HCT116 (cell line): Measurements from ENCODE around the gene USP48. TPM values are rescaled to one million over a fixed set of nuclear protein-coding genes. Genes with fewer than 3 reads are reported as not detected.

ENCODE experiments used
- ATAC-seq: fragments of 200-7000 bp; cut with Tn5 transposase; 2 replicates; pipeline ENCODE4 v1.9.1; 2020; ENCODE audit warnings: mild to moderate bottlenecking, moderate library complexity
- BruUV-seq: library from RNA; stranded (reverse); fragments of 400-500 nt; replicated peaks from 2 replicates; lab custom pipeline; 2021; lab: Mats Ljungman, UMichigan
- CTCF ChIA-PET: fragments of 300-600 bp; sonication (Branson Sonifier 250); formaldehyde crosslinking; loops from one replicate; lab custom pipeline; 2021; ENCODE audit warnings: antibody characterized with exemption; lab: Charles Lee
- POLR2A ChIA-PET: fragments of 300-600, 350-600 bp; sonication (Branson Sonifier 250); formaldehyde crosslinking; loops from one replicate; lab custom pipeline; 2021; ENCODE audit warnings: antibody characterized with exemption; lab: Charles Lee
- RAD21 ChIA-PET, 2 experiments: fragments of 300-600 bp; sonication (Branson Sonifier 250); formaldehyde crosslinking; loops; one replicate each; lab custom pipeline; 2023; ENCODE audit warnings: low total read pairs in 2 of 2; ENCODE audit not compliant: uncharacterized antibody in 2 of 2, unreplicated experiment in 2 of 2, low non-redundant PET in 1 of 2; lab: Charles Lee
- DNase-seq: peaks from one replicate; pipeline ENCODE4 v3.0.0-alpha.2; 2010; ENCODE audit warnings: low read depth, low spot score
- H2AFZ ChIP-seq: fragments of 200-600 bp; shearing (Covaris generic), sonication (generic); 2 replicates; pipeline ENCODE4 v1.6.1; 2017; ENCODE audit warnings: low read depth, mixed run types, mixed read lengths, antibody characterized with exemption, low read length; ENCODE audit not compliant: poor library complexity, severe bottlenecking
- H3K27ac ChIP-seq: 2 replicates; pipeline ENCODE4 v1.5.1; 2012; ENCODE audit warnings: low read depth, low read length
- H3K27me3 ChIP-seq: fragments of 200-600 bp; sonication (generic); 2 replicates; pipeline ENCODE4 v1.6.1; 2016; ENCODE audit warnings: mixed run types, low read length, mixed read lengths; ENCODE audit not compliant: insufficient read depth
- H3K36me3 ChIP-seq, 2 experiments: fragments of 200-500 bp in 1 of 2; fragments of 200-600 bp in 1 of 2; sonication (Bioruptor generic) in 1 of 2; sonication (generic) in 1 of 2; 2 replicates each; pipeline versions ENCODE4 v1.5.1 to v1.6.1; 2014 to 2016; ENCODE audit warnings: low read length in 2 of 2, inconsistent platforms in 1 of 2, mixed read lengths in 1 of 2, mixed run types in 1 of 2; ENCODE audit not compliant: insufficient read depth in 2 of 2, control insufficient read depth in 1 of 2
- H3K4me1 ChIP-seq, 2 experiments: fragments of 200-600 bp in 1 of 2; sonication (generic) in 1 of 2; 2 replicates each; pipeline versions ENCODE4 v1.5.1 to v1.6.1; 2012 to 2017; ENCODE audit warnings: low read length in 2 of 2, inconsistent platforms in 1 of 2, mild to moderate bottlenecking in 1 of 2, mixed read lengths in 1 of 2, mixed run types in 1 of 2, moderate library complexity in 1 of 2; ENCODE audit not compliant: insufficient read depth in 2 of 2, control insufficient read depth in 1 of 2
- H3K4me2 ChIP-seq: fragments of 200-600 bp; sonication (generic); 2 replicates; pipeline ENCODE4 v1.6.1; 2017; ENCODE audit warnings: mixed run types, low read length, mixed read lengths
- H3K4me3 ChIP-seq, 2 experiments: fragments of 200-600 bp in 1 of 2; sonication (generic) in 1 of 2; replicated peaks in 1 of 2; 2 replicates each; pipeline ENCODE4 v1.5.1; 2011 to 2016; ENCODE audit warnings: low read length in 2 of 2, control low read depth in 1 of 2, low read depth in 1 of 2, mild to moderate bottlenecking in 1 of 2, mixed read lengths in 1 of 2, mixed run types in 1 of 2
- H3K79me2 ChIP-seq: fragments of 200-600 bp; sonication (generic); 2 replicates; pipeline ENCODE4 v1.6.1; 2017; ENCODE audit warnings: mild to moderate bottlenecking, mixed run types, low read length, moderate library complexity, mixed read lengths; ENCODE audit not compliant: insufficient read depth
- H3K9ac ChIP-seq: fragments of 200-600 bp; sonication (generic); 2 replicates; pipeline ENCODE4 v1.6.1; 2016; ENCODE audit warnings: low read length, mixed read lengths
- H3K9me2 ChIP-seq: fragments of 200-600 bp; sonication (generic), shearing (Covaris generic); 2 replicates; pipeline ENCODE4 v1.6.1; 2017; ENCODE audit warnings: mixed run types, mild to moderate bottlenecking, moderate library complexity; ENCODE audit not compliant: insufficient read depth
- H3K9me3 ChIP-seq, 2 experiments: fragments of 200-500 bp in 1 of 2; fragments of 200-600 bp in 1 of 2; sonication (Bioruptor generic) in 1 of 2; sonication (generic) in 1 of 2; 2 replicates each; pipeline ENCODE4 v1.6.1; 2014 to 2017; ENCODE audit warnings: low read length in 2 of 2, mixed read lengths in 2 of 2, inconsistent platforms in 1 of 2, low read depth in 1 of 2, mild to moderate bottlenecking in 1 of 2, mixed run types in 1 of 2, moderate library complexity in 1 of 2; ENCODE audit not compliant: control insufficient read depth in 1 of 2, insufficient read depth in 1 of 2
- H4K20me1 ChIP-seq: fragments of 200-600 bp; sonication (generic), shearing (Covaris generic); 2 replicates; pipeline ENCODE4 v1.6.1; 2017; ENCODE audit warnings: mixed run types, mild to moderate bottlenecking, moderate library complexity; ENCODE audit not compliant: insufficient read depth
- ELF1 ChIP-seq: IDR thresholded peaks from 2 replicates; pipeline ENCODE4 v1.6.1; 2012; ENCODE audit warnings: low read depth, borderline replicate concordance
- FOSL1 ChIP-seq: IDR thresholded peaks from 2 replicates; pipeline ENCODE4 v1.6.1; 2012; ENCODE audit warnings: low read depth
- intact Hi-C: fragments of 100-400 bp; cut with micrococcal nuclease; formaldehyde crosslinking; loops from 2 replicates; pipeline ENCODE4 v1.10.0; 2022
- total RNA-seq: library from RNA; stranded (reverse); gene quantifications from one replicate; pipeline ENCODE4 v1.2.1, GENCODE V29; 2021; ENCODE audit not compliant: unreplicated experiment
- TF ChIP-seq, protein P1 (sequence below), 3 experiments: fragments of 200-600 bp in 1 of 3; sonication (generic) in 1 of 3; IDR thresholded peaks in 2 of 3; conservative IDR thresholded peaks in 1 of 3; 2 replicates each; pipeline ENCODE4 v1.5.1; 2012 to 2017; ENCODE audit warnings: low read depth in 2 of 3, low read length in 2 of 3, antibody characterized with exemption in 1 of 3, borderline replicate concordance in 1 of 3, control low read depth in 1 of 3, mild to moderate bottlenecking in 1 of 3, mixed read lengths in 1 of 3, mixed run types in 1 of 3, moderate library complexity in 1 of 3; ENCODE audit not compliant: insufficient read depth in 1 of 3

Gene USP48
- total RNA-seq, 1 experiment from 2014 or later = 54.8 TPM

- TF ChIP-seq, protein P1, sequence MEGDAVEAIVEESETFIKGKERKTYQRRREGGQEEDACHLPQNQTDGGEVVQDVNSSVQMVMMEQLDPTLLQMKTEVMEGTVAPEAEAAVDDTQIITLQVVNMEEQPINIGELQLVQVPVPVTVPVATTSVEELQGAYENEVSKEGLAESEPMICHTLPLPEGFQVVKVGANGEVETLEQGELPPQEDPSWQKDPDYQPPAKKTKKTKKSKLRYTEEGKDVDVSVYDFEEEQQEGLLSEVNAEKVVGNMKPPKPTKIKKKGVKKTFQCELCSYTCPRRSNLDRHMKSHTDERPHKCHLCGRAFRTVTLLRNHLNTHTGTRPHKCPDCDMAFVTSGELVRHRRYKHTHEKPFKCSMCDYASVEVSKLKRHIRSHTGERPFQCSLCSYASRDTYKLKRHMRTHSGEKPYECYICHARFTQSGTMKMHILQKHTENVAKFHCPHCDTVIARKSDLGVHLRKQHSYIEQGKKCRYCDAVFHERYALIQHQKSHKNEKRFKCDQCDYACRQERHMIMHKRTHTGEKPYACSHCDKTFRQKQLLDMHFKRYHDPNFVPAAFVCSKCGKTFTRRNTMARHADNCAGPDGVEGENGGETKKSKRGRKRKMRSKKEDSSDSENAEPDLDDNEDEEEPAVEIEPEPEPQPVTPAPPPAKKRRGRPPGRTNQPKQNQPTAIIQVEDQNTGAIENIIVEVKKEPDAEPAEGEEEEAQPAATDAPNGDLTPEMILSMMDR (IDR thresholded peaks at IDR 0.05 in 2 of 3, conservative IDR thresholded peaks at IDR 0.05 in 1 of 3; ENCODE audit: borderline replicate concordance in 1 of 3, insufficient read depth in 1 of 3, low read depth in 2 of 3, low read length in 2 of 3) = no peak
- TF ChIP-seq FOSL1 (no peak), ELF1 (no peak)
- no TSS peak for BruUV-seq
- Histone ChIP-seq H3K9me2 (no peaks in the 10 kb centered on the region), H3K79me2 (no peaks in the 10 kb centered on the region), H3K9me3 (no peaks in the 10 kb centered on the region), H3K36me3 (no peaks in the 10 kb centered on the region), H3K27me3 (no peaks in the 10 kb centered on the region), H3K9ac (no peak overlapping the region), H2AFZ (no peak overlapping the region), H3K27ac (no peak overlapping the region), H3K4me3 (no peak overlapping the region), H4K20me1 (no peaks in the 10 kb centered on the region), H3K4me2 (peak overlapping the region; percentile 17; the same call in 1 of the 2 replicates), H3K4me1 (peaks cover 11 to 48% of the 10 kb centered on the region in 2 experiments)
- ChIA-PET POLR2A (no interaction called here), RAD21 (no interaction called here), CTCF (no interaction called here)
- intact Hi-C loops = loop anchor here (10.0 kb wide), 1 partner anchor 138 kb away; no protein-coding TSS in a partner anchor
- ATAC-seq (no peak), DNase-seq (no peak)
Measured at GRCh38 chr1:21652101-21652936, 130.6 kb downstream of the USP48 start.
